ENCODE measurements around the gene MPDZ.

The MPDZ gene

GRCh38 chr9:13140843-13141592, 138.5 kb downstream of the MPDZ start:
- DNase-seq (ENCODE audit: extremely low read depth in 1 of 2, low read depth in 1 of 2), result no peak

- DNase-seq (ENCODE audit: extremely low read depth in 1 of 2, low read depth in 1 of 2), result no peak
Measured at GRCh38 chr9:13139641-13140171, 139.8 kb downstream of the MPDZ start.

GRCh38 chr9:13137426-13137825, 142.1 kb downstream of the MPDZ start:
- no peak for DNase-seq (ENCODE audit: extremely low read depth in 1 of 2, low read depth in 1 of 2)

- no peak for DNase-seq (ENCODE audit: extremely low read depth in 1 of 2, low read depth in 1 of 2)
Measured at GRCh38 chr9:13131991-13132390, 147.5 kb downstream of the MPDZ start.

- no peak for DNase-seq (ENCODE audit: extremely low read depth in 1 of 2, low read depth in 1 of 2)
Measured at GRCh38 chr9:13131416-13131815, 148.1 kb downstream of the MPDZ start.

GRCh38 chr9:13128266-13128860, 151.1 kb downstream of the MPDZ start:
- DNase-seq (ENCODE audit: extremely low read depth in 1 of 2, low read depth in 1 of 2), result no peak

- no peak for DNase-seq (ENCODE audit: extremely low read depth in 1 of 2, low read depth in 1 of 2)
Measured at GRCh38 chr9:13127131-13127530, 152.4 kb downstream of the MPDZ start.

- no peak for DNase-seq (ENCODE audit: extremely low read depth in 1 of 2, low read depth in 1 of 2)
Measured at GRCh38 chr9:13125261-13125660, 154.2 kb downstream of the MPDZ start.

- no peak for DNase-seq (ENCODE audit: extremely low read depth in 1 of 2, low read depth in 1 of 2)
Measured at GRCh38 chr9:13122756-13123369, 156.6 kb downstream of the MPDZ start.

- DNase-seq (ENCODE audit: extremely low read depth in 1 of 2, low read depth in 1 of 2), result no peak
Measured at GRCh38 chr9:13118313-13118712, 161.2 kb downstream of the MPDZ start.

- no peak for DNase-seq (ENCODE audit: extremely low read depth in 1 of 2, low read depth in 1 of 2)
Measured at GRCh38 chr9:13116292-13116691, 163.2 kb downstream of the MPDZ start.

GRCh38 chr9:13113751-13114150, 165.7 kb downstream of the MPDZ start:
- no peak for DNase-seq (ENCODE audit: extremely low read depth in 1 of 2, low read depth in 1 of 2)

GRCh38 chr9:13113216-13113615, 166.3 kb downstream of the MPDZ start:
- no peak for DNase-seq (ENCODE audit: extremely low read depth in 1 of 2, low read depth in 1 of 2)

- no peak for DNase-seq (ENCODE audit: extremely low read depth in 1 of 2, low read depth in 1 of 2)
Measured at GRCh38 chr9:13111778-13112177, 167.7 kb downstream of the MPDZ start.

- DNase-seq (ENCODE audit: extremely low read depth in 1 of 2, low read depth in 1 of 2), result no peak
Measured at GRCh38 chr9:13110766-13111417, 168.6 kb downstream of the MPDZ start.

GRCh38 chr9:13109781-13110180, 169.7 kb downstream of the MPDZ start:
- DNase-seq (ENCODE audit: extremely low read depth in 1 of 2, low read depth in 1 of 2), result no peak

GRCh38 chr9:13107008-13107407, 172.5 kb downstream of the MPDZ start:
- no peak for DNase-seq (ENCODE audit: extremely low read depth in 1 of 2, low read depth in 1 of 2)

GRCh38 chr9:13100914-13101572, 178.4 kb downstream of the MPDZ start:
- no peak for DNase-seq (ENCODE audit: extremely low read depth in 1 of 2, low read depth in 1 of 2)

GRCh38 chr9:13095056-13095455, 184.4 kb downstream of the MPDZ start:
- no peak for DNase-seq (ENCODE audit: extremely low read depth in 1 of 2, low read depth in 1 of 2)

- DNase-seq (ENCODE audit: extremely low read depth in 1 of 2, low read depth in 1 of 2), result no peak
Measured at GRCh38 chr9:13090628-13091027, 188.9 kb downstream of the MPDZ start.

- no peak for DNase-seq (ENCODE audit: extremely low read depth in 1 of 2, low read depth in 1 of 2)
Measured at GRCh38 chr9:13089666-13090065, 189.8 kb downstream of the MPDZ start.
